GM21737 (cell line): ENCODE data around the gene OR4K17.
"Not testable (repeated sequence)": the region's sequence is repeated elsewhere in the genome, so short reads cannot be mapped to it uniquely, and the experiment has no call there.

ENCODE experiments used
- ATAC-seq: cut with Tn5 transposase; IDR thresholded peaks from one replicate; pipeline ENCODE4 v1.9.1; 2021; ENCODE audit warnings: mild to moderate bottlenecking, moderate library complexity; ENCODE audit not compliant: unreplicated experiment

Gene OR4K17

GRCh38 chr14:20110438-20110837, at the start of gene OR4K17:
OR4K17 (plus strand) TSS chr14:20110739; CDS start chr14:20117500, 6,761 bp downstream.
- no peak for ATAC-seq

- no peak for ATAC-seq
Observed at GRCh38 chr14:20092050-20092449, 18.5 kb upstream of the OR4K17 start.

- ATAC-seq, result no peak
Observed at GRCh38 chr14:20093442-20093841, 17.1 kb upstream of the OR4K17 start.

GRCh38 chr14:20098926-20099770, 11.4 kb upstream of the OR4K17 start:
- not testable (repeated sequence) for ATAC-seq

- no peak for ATAC-seq
Observed at GRCh38 chr14:20112321-20112720, 1.8 kb downstream of the OR4K17 start.

GRCh38 chr14:20116748-20117147, 6.2 kb downstream of the OR4K17 start:
- no peak for ATAC-seq

- no peak for ATAC-seq
Observed at GRCh38 chr14:20118795-20119194, 8.3 kb downstream of the OR4K17 start.

GRCh38 chr14:20138520-20138919, 28.0 kb downstream of the OR4K17 start, which contains the start of gene OR4N5:
OR4N5 (plus strand) TSS chr14:20138820; CDS start chr14:20143736, 4,916 bp downstream.
- ATAC-seq, result no peak

- ATAC-seq, result no peak
Observed at GRCh38 chr14:20143911-20144310, 33.4 kb downstream of the OR4K17 start.

GRCh38 chr14:20144820-20145219, 34.3 kb downstream of the OR4K17 start:
- ATAC-seq, result no peak

- no peak for ATAC-seq
Observed at GRCh38 chr14:20164462-20164861, 53.9 kb downstream of the OR4K17 start.

- ATAC-seq, result no peak
Observed at GRCh38 chr14:20167091-20167490, 56.6 kb downstream of the OR4K17 start.

GRCh38 chr14:20169852-20170251, 59.3 kb downstream of the OR4K17 start:
- not testable (repeated sequence) for ATAC-seq
